M059J (cell line): ENCODE data around the gene ACBD7. TPM values are rescaled to one million over a fixed set of nuclear protein-coding genes. Genes with fewer than 3 reads are reported as not detected.

Source experiments
- DNase-seq: peaks from one replicate; pipeline ENCODE4 v3.0.0-alpha.2; 2012; ENCODE audit warnings: low read depth
- total RNA-seq: library from RNA; depleted of rRNA; stranded (reverse); fragments of >200 nt; shearing (Covaris generic); gene quantifications from 2 replicates; pipeline ENCODE4 v1.2.3, GENCODE V29; 2014

The ACBD7 gene
- total RNA-seq, 1 experiment from 2014 or later, result 5.8 TPM

GRCh38 chr10:15091418-15091817 is 2.8 kb upstream of the ACBD7 start:
- DNase-seq, result no peak

GRCh38 chr10:15084502-15084922 is 4.1 kb downstream of the ACBD7 start:
- peak; percentile 94 for DNase-seq

- no peak for DNase-seq
Measured at GRCh38 chr10:15083674-15084501, 4.7 kb downstream of the ACBD7 start.

- DNase-seq, result no peak
Measured at GRCh38 chr10:15075421-15075820, 13.2 kb downstream of the ACBD7 start.

- DNase-seq, result no peak
Measured at GRCh38 chr10:15072358-15072757, 16.2 kb downstream of the ACBD7 start.

- no peak for DNase-seq
Measured at GRCh38 chr10:15069230-15069629, 19.3 kb downstream of the ACBD7 start.

- DNase-seq, result no peak
Measured at GRCh38 chr10:15068802-15069201, 19.8 kb downstream of the ACBD7 start.

- no peak for DNase-seq
Measured at GRCh38 chr10:15067154-15067553, 21.4 kb downstream of the ACBD7 start.

GRCh38 chr10:15060638-15061037 is 27.9 kb downstream of the ACBD7 start:
- no peak for DNase-seq

GRCh38 chr10:15059914-15060313 is 28.7 kb downstream of the ACBD7 start:
- DNase-seq, result no peak

GRCh38 chr10:15058689-15059088 is 29.9 kb downstream of the ACBD7 start:
- DNase-seq, result no peak

- no peak for DNase-seq
Measured at GRCh38 chr10:15053061-15053460, 35.5 kb downstream of the ACBD7 start.

- no peak for DNase-seq
Measured at GRCh38 chr10:15052121-15052520, 36.5 kb downstream of the ACBD7 start.

- no peak for DNase-seq
Measured at GRCh38 chr10:15049533-15049932, 39.0 kb downstream of the ACBD7 start.

GRCh38 chr10:15046626-15047025 is 42.0 kb downstream of the ACBD7 start:
- peak; percentile 12 for DNase-seq

- no peak for DNase-seq
Measured at GRCh38 chr10:15045380-15045779, 43.2 kb downstream of the ACBD7 start.

GRCh38 chr10:15043674-15044073 is 44.9 kb downstream of the ACBD7 start, which contains the start of gene OLAH:
OLAH (plus strand) TSS chr10:15043943; CDS start chr10:15047289, 3,346 bp downstream.
- no peak for DNase-seq

GRCh38 chr10:15038416-15038815 is 50.2 kb downstream of the ACBD7 start:
- DNase-seq, result no peak

- no peak for DNase-seq
Measured at GRCh38 chr10:15037691-15038090, 50.9 kb downstream of the ACBD7 start.

GRCh38 chr10:15035385-15036301 is 52.9 kb downstream of the ACBD7 start:
- peak; percentile 68 for DNase-seq

GRCh38 chr10:15027741-15028140 is 60.8 kb downstream of the ACBD7 start:
- no peak for DNase-seq
